IMR-90 (cell line): ENCODE data around the gene RAI14. TPM values are rescaled to one million over a fixed set of nuclear protein-coding genes. Genes with fewer than 3 reads are reported as not detected.

Experiments used
- ATAC-seq: fragments of 200-7000 bp; cut with Tn5 transposase; 2 replicates; pipeline ENCODE4 v1.9.1; 2020; ENCODE audit warnings: low read depth, mild to moderate bottlenecking, moderate library complexity
- BruUV-seq: library from RNA; stranded (reverse); fragments of 400-500 nt; replicated peaks from 2 replicates; lab custom pipeline; 2021; lab: Mats Ljungman, UMichigan
- CTCF ChIA-PET: fragments of 300-600 bp; formaldehyde crosslinking; extraction: SDS; loops from one replicate; lab custom pipeline; 2021; ENCODE audit warnings: antibody characterized with exemption; lab: Yijun Ruan, JAX
- POLR2A ChIA-PET: fragments of 300-600 bp; sonication (Branson Sonifier 250); formaldehyde crosslinking; loops from one replicate; lab custom pipeline; 2022; ENCODE audit warnings: antibody characterized with exemption; ENCODE audit not compliant: unreplicated experiment; lab: Charles Lee
- DNase-seq: peaks from one replicate; pipeline ENCODE4 v3.0.0; 2013
- H2AFZ ChIP-seq: replicated peaks from 2 replicates; pipeline ENCODE3; 2013; ENCODE audit warnings: low read length, mild to moderate bottlenecking; ENCODE audit not compliant: poor library complexity
- H2AK5ac ChIP-seq: 2 replicates; pipeline ENCODE4 v1.6.1; 2013; ENCODE audit warnings: low read depth, low read length, inconsistent platforms
- H2AK9ac ChIP-seq: replicated peaks from 2 replicates; pipeline ENCODE3; 2013; ENCODE audit warnings: mild to moderate bottlenecking, low read depth, low read length, moderate library complexity; ENCODE audit not compliant: poor library complexity
- H2BK120ac ChIP-seq: 2 replicates; pipeline ENCODE4 v1.6.1; 2013; ENCODE audit warnings: low read depth, low read length, inconsistent platforms
- H2BK15ac ChIP-seq: 3 replicates; pipeline ENCODE4 v1.6.1; 2013; ENCODE audit warnings: low read depth, low read length, inconsistent platforms
- H2BK20ac ChIP-seq: 2 replicates; pipeline ENCODE4 v1.6.1; 2013; ENCODE audit warnings: low read depth, mild to moderate bottlenecking, inconsistent platforms, low read length, moderate library complexity
- H2BK5ac ChIP-seq: 2 replicates; pipeline ENCODE4 v1.6.1; 2013; ENCODE audit warnings: mild to moderate bottlenecking, low read depth, low read length, inconsistent platforms; ENCODE audit not compliant: poor library complexity, severe bottlenecking
- H3K14ac ChIP-seq: replicated peaks from 2 replicates; pipeline ENCODE4 v1.6.1; 2013; ENCODE audit warnings: low read depth, low read length, inconsistent platforms
- H3K18ac ChIP-seq: 2 replicates; pipeline ENCODE4 v1.6.1; 2013; ENCODE audit warnings: low read depth, low read length, control low read depth
- H3K23ac ChIP-seq: 2 replicates; pipeline ENCODE4 v1.6.1; 2013; ENCODE audit warnings: low read depth, low read length, inconsistent platforms
- H3K27ac ChIP-seq: 2 replicates; pipeline ENCODE4 v1.5.1; 2013; ENCODE audit warnings: mild to moderate bottlenecking, control low read depth, low read length; ENCODE audit not compliant: insufficient read depth
- H3K27me3 ChIP-seq: 2 replicates; pipeline ENCODE4 v1.6.1; 2013; ENCODE audit warnings: low read length; ENCODE audit not compliant: control insufficient read depth, insufficient read depth
- H3K36me3 ChIP-seq: 2 replicates; pipeline ENCODE4 v1.6.1; 2013; ENCODE audit warnings: low read length, mixed read lengths; ENCODE audit not compliant: control insufficient read depth, insufficient read depth
- H3K4ac ChIP-seq: 2 replicates; pipeline ENCODE4 v1.6.1; 2013; ENCODE audit warnings: low read depth, low read length, inconsistent platforms
- H3K4me1 ChIP-seq: 2 replicates; pipeline ENCODE4 v1.6.1; 2013; ENCODE audit warnings: low read length, mixed read lengths; ENCODE audit not compliant: control insufficient read depth, insufficient read depth
- H3K4me2 ChIP-seq: 2 replicates; pipeline ENCODE4 v1.6.1; 2013; ENCODE audit warnings: low read depth, mild to moderate bottlenecking, control low read depth, low read length, moderate library complexity
- H3K4me3 ChIP-seq: 2 replicates; pipeline ENCODE4 v1.5.1; 2013; ENCODE audit warnings: low read depth, mild to moderate bottlenecking, control low read depth, low read length, moderate library complexity; ENCODE audit not compliant: insufficient read depth
- H3K56ac ChIP-seq: 2 replicates; pipeline ENCODE4 v1.6.1; 2013; ENCODE audit warnings: low read length, inconsistent platforms; ENCODE audit not compliant: insufficient read depth; ENCODE audit errors: extremely low read depth
- H3K79me1 ChIP-seq, 2 experiments: 2 replicates each; pipeline ENCODE4 v1.6.1; 2013; ENCODE audit warnings: low read length in 2 of 2, inconsistent platforms in 1 of 2, low read depth in 1 of 2
- H3K9ac ChIP-seq: 2 replicates; pipeline ENCODE4 v1.6.1; 2013; ENCODE audit warnings: low read depth, low read length, control low read depth
- H3K9me1 ChIP-seq: 2 replicates; pipeline ENCODE4 v1.6.1; 2013; ENCODE audit warnings: low read length, inconsistent platforms; ENCODE audit not compliant: insufficient read depth
- H3K9me3 ChIP-seq: 2 replicates; pipeline ENCODE4 v1.6.1; 2013; ENCODE audit warnings: low read length; ENCODE audit not compliant: control insufficient read depth, insufficient read depth
- H4K20me1 ChIP-seq: 2 replicates; pipeline ENCODE4 v1.6.1; 2013; ENCODE audit warnings: low read length, inconsistent platforms; ENCODE audit not compliant: insufficient read depth
- H4K5ac ChIP-seq: 2 replicates; pipeline ENCODE4 v1.6.1; 2013; ENCODE audit warnings: mild to moderate bottlenecking, low read depth, low read length, control low read depth
- H4K8ac ChIP-seq, 2 experiments: 2 replicates each; pipeline ENCODE4 v1.6.1; 2013; ENCODE audit warnings: low read depth in 2 of 2, low read length in 2 of 2, control low read depth in 1 of 2, inconsistent platforms in 1 of 2
- H4K91ac ChIP-seq: 2 replicates; pipeline ENCODE4 v1.6.1; 2013; ENCODE audit warnings: low read depth, low read length, inconsistent platforms; ENCODE audit not compliant: insufficient read depth
- BHLHE40 ChIP-seq: fragments of 150-350 bp; IDR thresholded peaks from 2 replicates; pipeline ENCODE4 v1.6.1; 2016; ENCODE audit warnings: mild to moderate bottlenecking, low read depth, low read length
- CEBPB ChIP-seq: IDR thresholded peaks from 2 replicates; pipeline ENCODE4 v1.6.1; 2012; ENCODE audit warnings: low read depth, low read length, improper control_type of control experiment
- CHD1 ChIP-seq: IDR thresholded peaks from 2 replicates; pipeline ENCODE4 v1.6.1; 2012; ENCODE audit warnings: low read depth, low read length, improper control_type of control experiment
- ELK1 ChIP-seq: fragments of 150-350 bp; IDR thresholded peaks from 2 replicates; pipeline ENCODE4 v1.6.1; 2016; ENCODE audit warnings: low read depth, mild to moderate bottlenecking, low read length, moderate library complexity, borderline replicate concordance
- FOS ChIP-seq: fragments of 150-350 bp; IDR thresholded peaks from 2 replicates; pipeline ENCODE4 v1.6.1; 2016; ENCODE audit warnings: low read depth, low read length
- MAFK ChIP-seq: IDR thresholded peaks from 2 replicates; pipeline ENCODE4 v1.6.1; 2012; ENCODE audit warnings: low read depth, low read length, improper control_type of control experiment
- NFE2L2 ChIP-seq: fragments of 150-350 bp; IDR thresholded peaks from 2 replicates; pipeline ENCODE4 v1.6.1; 2016; ENCODE audit warnings: low read depth, mild to moderate bottlenecking, low read length
- RCOR1 ChIP-seq: IDR thresholded peaks from 2 replicates; pipeline ENCODE4 v1.6.1; 2012; ENCODE audit warnings: mild to moderate bottlenecking, low read length, improper control_type of control experiment; ENCODE audit not compliant: insufficient replicate concordance
- USF2 ChIP-seq: fragments of 150-350 bp; IDR thresholded peaks from 2 replicates; pipeline ENCODE4 v1.6.1; 2017; ENCODE audit warnings: mild to moderate bottlenecking, antibody characterized with exemption, low read length, low read depth
- whole genome bisulfite sequencing, 2 experiments: methylation state at CpG; one replicate each; pipeline versions ENCODE4 v1.1.5 to v1.1.7; 2013; ENCODE audit warnings: missing lambda C conversion rate in 2 of 2; ENCODE audit not compliant: insufficient read length in 1 of 2; ENCODE audit errors: extremely low coverage in 2 of 2; 5-methylcytosine and 5-hydroxymethylcytosine counted together
- dilution Hi-C: fragments of 300-500 bp; cut with HindIII; formaldehyde crosslinking; loops from one replicate; pipeline ENCODE4 v1.14.3; 2018; ENCODE audit warnings: low sequenced_read_pairs; ENCODE audit not compliant: unreplicated experiment
- in situ Hi-C: fragments of 300-500 bp; cut with MboI; formaldehyde crosslinking; loops from 3 replicates; pipeline ENCODE4 v1.14.3; 2019; ENCODE audit warnings: low sequenced_read_pairs, inconsistent platforms, mixed read lengths
- intact Hi-C: fragments of 100-400 bp; cut with micrococcal nuclease; formaldehyde crosslinking; loops from 2 replicates; pipeline ENCODE4 v1.10.0; 2022
- polyA plus RNA-seq, 3 experiments: library from polyadenylated mRNA; depleted of rRNA; stranded (reverse); fragments of >200 nt; gene quantifications; 2 replicates each; pipeline ENCODE4 v1.2.3, GENCODE V29; 2012; ENCODE audit warnings: low replicate concordance in 1 of 3
- total RNA-seq: library from RNA; depleted of rRNA; stranded (reverse); fragments of >200 nt; gene quantifications from 2 replicates; pipeline ENCODE4 v1.2.3, GENCODE V29; 2012

The RAI14 gene
- total and polyA plus RNA-seq, 2 of the 4 experiments (the other 2 are of a cell fraction), result 221 to 267 TPM

- Histone ChIP-seq H2BK20ac (no peak overlapping the region), H2BK120ac (no peak overlapping the region), H3K9me3 (no peaks in the 10 kb centered on the region), H2BK5ac (no peak overlapping the region), H3K18ac (no peak overlapping the region), H3K9ac (no peak overlapping the region), H2AK9ac (no peak overlapping the region), H3K9me1 (no peaks in the 10 kb centered on the region), H3K27me3 (no peaks in the 10 kb centered on the region; the same call in none of the 2 replicates), H3K4ac (no peak overlapping the region), H3K4me3 (no peak overlapping the region), H4K91ac (no peak overlapping the region), H2AK5ac (no peak overlapping the region), H3K79me1 (no peaks in the 10 kb centered on the region), H4K8ac (no peak overlapping the region), H2BK15ac (no peak overlapping the region), H3K56ac (no peak overlapping the region), H3K36me3 (no peaks in the 10 kb centered on the region), H3K4me1 (no peaks in the 10 kb centered on the region), H3K27ac (no peak overlapping the region), H4K20me1 (no peaks in the 10 kb centered on the region), H3K23ac (no peak overlapping the region), H3K14ac (no peak overlapping the region), H4K5ac (no peak overlapping the region), H3K4me2 (no peak overlapping the region), H2AFZ (no peak overlapping the region)
- no peak for DNase-seq
- BruUV-seq, result no TSS peak
- TF ChIP-seq NFE2L2 (no peak), CEBPB (peak; percentile 52; the same call in 1 of the 2 replicates), FOS (no peak), ELK1 (no peak), MAFK (no peak), CHD1 (no peak), BHLHE40 (no peak), RCOR1 (no peak), USF2 (no peak)
- CTCF ChIA-PET, result no interaction called here
- intact Hi-C loops, result no loop called here
- no peak for ATAC-seq
- in situ Hi-C loops, result no loop called here
- POLR2A ChIA-PET, result no interaction called here
- no CpG with 5 or more reads among the region's 2 CpGs for WGBS, 2 experiments
- dilution Hi-C loops, result no loop called here
These were observed 202.7 kb downstream of the RAI14 start for GRCh38 chr5:34858790-34859189.
